GM23248 (cell line): ENCODE measurements around the gene GGCT. TPM values are rescaled to one million over a fixed set of nuclear protein-coding genes. Genes with fewer than 3 reads are reported as not detected.

ENCODE experiments used
- DNase-seq: peaks from one replicate; pipeline ENCODE4 v3.0.0-alpha.2; 2015
- H2AFZ ChIP-seq: fragments of 200-600 bp; sonication (generic); 2 replicates; pipeline ENCODE4 v1.6.1; 2016; ENCODE audit warnings: antibody characterized with exemption
- H3F3A ChIP-seq: fragments of 200-600 bp; sonication (generic); 2 replicates; pipeline ENCODE4 v1.6.1; 2016; ENCODE audit warnings: mild to moderate bottlenecking, antibody characterized with exemption, mixed run types; ENCODE audit not compliant: insufficient read depth
- H3K27ac ChIP-seq: fragments of 200-600 bp; sonication (generic); 2 replicates; pipeline ENCODE4 v1.5.1; 2016; ENCODE audit warnings: mild to moderate bottlenecking
- H3K27me3 ChIP-seq: fragments of 200-600 bp; sonication (generic); replicated peaks from 2 replicates; pipeline ENCODE4 v1.6.1; 2016; ENCODE audit warnings: mild to moderate bottlenecking; ENCODE audit not compliant: insufficient read depth
- H3K36me3 ChIP-seq: fragments of 200-600 bp; sonication (generic); 2 replicates; pipeline ENCODE4 v1.6.1; 2016; ENCODE audit warnings: low read depth, mild to moderate bottlenecking
- H3K4me1 ChIP-seq: fragments of 200-600 bp; sonication (generic); 2 replicates; pipeline ENCODE4 v1.6.1; 2016; ENCODE audit warnings: mild to moderate bottlenecking; ENCODE audit not compliant: insufficient read depth
- H3K4me2 ChIP-seq: fragments of 200-600 bp; sonication (generic); one replicate; pipeline ENCODE4 v1.6.1; 2016; ENCODE audit warnings: mild to moderate bottlenecking; ENCODE audit not compliant: unreplicated experiment
- H3K4me3 ChIP-seq: fragments of 200-600 bp; sonication (generic); 2 replicates; pipeline ENCODE4 v1.5.1; 2016; ENCODE audit warnings: mild to moderate bottlenecking
- H3K79me2 ChIP-seq: fragments of 200-600 bp; sonication (generic); 2 replicates; pipeline ENCODE4 v1.6.1; 2016; ENCODE audit warnings: mild to moderate bottlenecking; ENCODE audit not compliant: insufficient read depth
- H3K9ac ChIP-seq: fragments of 200-600 bp; sonication (generic); 2 replicates; pipeline ENCODE4 v1.6.1; 2016; ENCODE audit warnings: mild to moderate bottlenecking
- H3K9me2 ChIP-seq: fragments of 200-600 bp; sonication (generic); 2 replicates; pipeline ENCODE4 v1.6.1; 2016; ENCODE audit warnings: mixed run types, mild to moderate bottlenecking, moderate library complexity; ENCODE audit not compliant: insufficient read depth
- H3K9me3 ChIP-seq: fragments of 200-600 bp; sonication (generic); one replicate; pipeline ENCODE4 v1.6.1; 2017; ENCODE audit warnings: low read depth
- H4K20me1 ChIP-seq: fragments of 200-600 bp; sonication (generic); 2 replicates; pipeline ENCODE4 v1.6.0; 2016; ENCODE audit not compliant: insufficient read depth
- EZH2 ChIP-seq: fragments of 200-600 bp; sonication (generic); IDR thresholded peaks from 2 replicates; pipeline ENCODE4 v1.6.1; 2018; ENCODE audit warnings: antibody characterized with exemption, mild to moderate bottlenecking; ENCODE audit not compliant: insufficient read depth, poor library complexity, severe bottlenecking
- EZH2phosphoT487 ChIP-seq: fragments of 200-600 bp; sonication (generic); IDR thresholded peaks from 2 replicates; pipeline ENCODE4 v1.6.1; 2018; ENCODE audit warnings: antibody characterized with exemption, moderate library complexity, mild to moderate bottlenecking, low read depth; ENCODE audit not compliant: insufficient read depth
- WGBS, 2 experiments: methylation state at CpG; one replicate each; pipeline ENCODE4 v1.1.6; 2015 to 2017; ENCODE audit warnings: low lambda C conversion rate in 2 of 2, low coverage in 1 of 2; ENCODE audit errors: missing lambda C conversion rate in 2 of 2; 5-methylcytosine and 5-hydroxymethylcytosine counted together
- in situ Hi-C: fragments of 300-500 bp; cut with MboI; formaldehyde crosslinking; loops from 2 replicates; pipeline ENCODE4 v1.15.0; 2020
- polyA plus RNA-seq: library from polyadenylated mRNA; unstranded; fragments of >200 nt; fragmentation: Nextera tagmentation; extraction: Ambion mirVana; gene quantifications from 2 replicates; pipeline ENCODE4 v1.2.1, GENCODE V29; 2016
- total RNA-seq: library from RNA; depleted of rRNA; stranded (reverse); fragments of >200 nt; shearing (Covaris generic); gene quantifications from 2 replicates; pipeline ENCODE4 v1.2.3, GENCODE V29; 2014

The GGCT gene
- total and polyA plus RNA-seq, 2 experiments from 2014 or later: 31.3 to 47.9 TPM

GRCh38 chr7:30479202-30480120, 25.2 kb downstream of the GGCT start:
- peak overlapping the region; percentile 62 for H2AFZ ChIP-seq
- H3F3A ChIP-seq: peaks cover 33% of the 10 kb centered on the region
- H3K79me2 ChIP-seq: peaks cover 22% of the 10 kb centered on the region
- H3K4me3 ChIP-seq: peak overlapping the region; percentile 88
- H3K4me2 ChIP-seq: peak overlapping the region; percentile 85
- peak; percentile 65 for DNase-seq
- WGBS, 2 experiments: 71 to 74% methylated on average over 14 of the region's 14 CpGs
- TF ChIP-seq EZH2: no peak
- TF ChIP-seq EZH2phosphoT487: no peak
- in situ Hi-C loops: no loop called here
- no peaks in the 10 kb centered on the region for H3K36me3 ChIP-seq
- H3K27me3 ChIP-seq: no peaks in the 10 kb centered on the region
- H3K27ac ChIP-seq: peak overlapping the region; percentile 92
- H3K9me3 ChIP-seq: no peaks in the 10 kb centered on the region
- no peaks in the 10 kb centered on the region for H4K20me1 ChIP-seq
- peaks cover 36% of the 10 kb centered on the region for H3K4me1 ChIP-seq
- H3K9ac ChIP-seq: peak overlapping the region; percentile 93
- no peaks in the 10 kb centered on the region for H3K9me2 ChIP-seq

- Histone ChIP-seq H3K9me3 (no peaks in the 10 kb centered on the region), H3K27me3 (no peaks in the 10 kb centered on the region), H3K27ac (peak within 1 kb of the TSS; percentile 92), H4K20me1 (no peaks in the 10 kb centered on the region), H3K4me3 (peak within 1 kb of the TSS; percentile 88), H3K79me2 (peaks cover 31% of the 10 kb centered on the region), H3K36me3 (no peaks in the 10 kb centered on the region), H2AFZ (peak within 1 kb of the TSS; percentile 62), H3K4me2 (peak within 1 kb of the TSS; percentile 85), H3K9me2 (no peaks in the 10 kb centered on the region), H3K9ac (peak within 1 kb of the TSS; percentile 93), H3F3A (peaks cover 42% of the 10 kb centered on the region), H3K4me1 (peaks cover 45% of the 10 kb centered on the region)
- 1 to 2% methylated on average over 35 to 66 of the region's 77 CpGs for WGBS, 2 experiments
- TF ChIP-seq EZH2phosphoT487 (no peak), EZH2 (no peak)
- in situ Hi-C loops: no loop called here
- DNase-seq: peak; percentile 90
Measured at GRCh38 chr7:30478349-30479201, 26.1 kb downstream of the GGCT start, which contains the start of gene NOD1. NOD1 (minus strand) TSS chr7:30478784; CDS start chr7:30456921, 21,863 bp downstream.

DNA sequence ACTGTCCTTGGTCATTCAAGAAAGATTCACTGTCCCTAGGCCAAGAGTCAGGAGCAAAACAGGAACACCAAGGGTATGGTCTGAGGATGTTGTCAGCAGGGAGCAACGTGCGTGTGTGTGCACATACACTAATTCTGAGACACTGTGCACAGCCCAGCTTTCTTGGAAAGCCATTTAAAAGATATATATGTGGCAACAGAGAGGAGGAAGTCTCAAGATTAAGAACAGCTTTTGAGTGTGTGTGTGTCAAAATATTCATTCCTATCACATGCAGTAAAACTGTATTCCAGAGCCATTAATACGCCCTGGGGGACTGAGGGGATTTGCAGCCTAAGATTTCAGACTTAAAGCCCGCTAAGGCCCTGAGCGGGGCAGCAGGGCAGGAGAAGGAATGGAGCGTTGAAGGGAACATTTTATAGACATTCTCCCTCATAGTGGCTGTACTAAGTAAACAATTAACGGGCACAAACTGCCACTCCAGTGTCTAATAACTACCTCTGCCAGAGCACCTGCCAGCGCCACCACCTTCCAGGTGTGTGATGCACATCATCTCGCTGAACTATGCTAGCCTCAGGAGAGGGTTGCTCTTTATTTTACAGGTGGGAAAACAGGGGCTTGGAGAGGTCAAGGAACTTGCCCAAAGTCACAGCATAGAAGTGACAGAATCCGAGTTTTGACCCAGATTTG, 28.0 kb downstream of the GGCT start:
- Histone ChIP-seq H3K79me2 (peaks cover 45% of the 10 kb centered on the region), H3K9ac (peak overlapping the region; percentile 61; the same call in 1 of the 2 replicates), H3F3A (peaks cover 58% of the 10 kb centered on the region), H3K4me2 (peak overlapping the region; percentile 85), H3K9me3 (no peaks in the 10 kb centered on the region), H3K27ac (no peak overlapping the region; the same call in 1 of the 2 replicates), H3K4me3 (0 out of 2 replicates have a peak overlapping the region, but pooled peaks have one; percentile 88), H2AFZ (no peak overlapping the region), H3K4me1 (peaks cover 65% of the 10 kb centered on the region), H3K27me3 (no peaks in the 10 kb centered on the region), H3K36me3 (no peaks in the 10 kb centered on the region), H3K9me2 (no peaks in the 10 kb centered on the region), H4K20me1 (no peaks in the 10 kb centered on the region)
- WGBS, 2 experiments: 72 to 75% methylated on average over 10 of the region's 10 CpGs
- TF ChIP-seq EZH2 (no peak), EZH2phosphoT487 (no peak)
- DNase-seq: peak; percentile 16
- in situ Hi-C loops: no loop called here
